Subcutaneous abdominal adipose tissue (tissue), 5 donors: ENCODE results near the gene UNC93A.
"Not testable (repeated sequence)": the region's sequence is repeated elsewhere in the genome, so short reads cannot be mapped to it uniquely, and the experiment has no call there.

Experiments
- H3K27ac ChIP-seq: one replicate; pipeline ENCODE4 v1.7.0; 2013; ENCODE audit warnings: low read depth, mild to moderate bottlenecking, inconsistent platforms, low read length, moderate library complexity
- H3K27me3 ChIP-seq, 5 donors: one replicate each; pipeline ENCODE4 v1.7.0; 2013; ENCODE audit warnings: low read length in 5 of 5, inconsistent platforms in 1 of 5; ENCODE audit not compliant: control insufficient read depth in 5 of 5, insufficient read depth in 4 of 5
- H3K36me3 ChIP-seq, 5 donors: one replicate each; pipeline ENCODE4 v1.7.0; 2013; ENCODE audit warnings: low read length in 5 of 5; ENCODE audit not compliant: control insufficient read depth in 5 of 5, insufficient read depth in 5 of 5
- H3K4me1 ChIP-seq, 5 donors: one replicate each; pipeline ENCODE4 v1.7.0; 2013; ENCODE audit warnings: low read length in 5 of 5, mild to moderate bottlenecking in 3 of 5, moderate library complexity in 1 of 5; ENCODE audit not compliant: control insufficient read depth in 5 of 5, insufficient read depth in 5 of 5
- H3K4me3 ChIP-seq, 5 donors: one replicate each; pipeline ENCODE4 v1.7.0; 2013; ENCODE audit warnings: low read length in 5 of 5, low read depth in 1 of 5
- H3K9ac ChIP-seq, 5 donors: one replicate each; pipeline ENCODE4 v1.7.0; 2013; ENCODE audit warnings: low read length in 5 of 5, mild to moderate bottlenecking in 4 of 5, moderate library complexity in 3 of 5
- H3K9me3 ChIP-seq, 5 donors: one replicate each; pipeline ENCODE4 v1.7.0; 2013; ENCODE audit warnings: low read length in 5 of 5; ENCODE audit not compliant: control insufficient read depth in 5 of 5
- donor health status: healthy.
- donor health status: healthy.
- donor health status: healthy.
- donor health status: healthy.
- donor health status: healthy.

Gene UNC93A

DNA sequence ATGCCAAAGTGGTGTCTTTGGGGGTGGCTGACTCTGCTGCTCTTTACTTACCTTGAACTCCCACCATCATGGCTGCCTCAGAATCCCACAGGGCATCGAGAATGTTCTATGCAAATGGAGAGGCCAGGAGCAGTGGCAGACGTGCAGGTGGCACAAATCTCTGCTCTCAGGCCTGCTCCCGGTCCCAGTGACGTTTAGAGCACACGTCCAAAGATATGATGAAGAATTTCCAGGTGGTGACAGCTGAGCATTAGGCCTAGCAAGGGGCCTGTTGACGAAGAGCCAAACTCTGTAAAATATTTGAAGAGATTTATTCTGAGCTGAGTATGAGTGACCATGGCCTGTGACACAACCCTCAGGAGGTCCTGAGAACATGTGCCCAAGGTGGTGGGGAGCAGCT lies 19.0 kb upstream of the UNC93A start:
- no peak overlapping the region for H3K4me3 ChIP-seq
- H3K27ac ChIP-seq: no peak overlapping the region
- H3K36me3 ChIP-seq: no peaks in the 10 kb centered on the region
- H3K27me3 ChIP-seq: peaks cover under 1 to 14% (median 5%) of the 10 kb centered on the region in 5 donors
- no peak overlapping the region for H3K9ac ChIP-seq
- H3K4me1 ChIP-seq: no peaks in the 10 kb centered on the region
- no peaks in the 10 kb centered on the region for H3K9me3 ChIP-seq

DNA sequence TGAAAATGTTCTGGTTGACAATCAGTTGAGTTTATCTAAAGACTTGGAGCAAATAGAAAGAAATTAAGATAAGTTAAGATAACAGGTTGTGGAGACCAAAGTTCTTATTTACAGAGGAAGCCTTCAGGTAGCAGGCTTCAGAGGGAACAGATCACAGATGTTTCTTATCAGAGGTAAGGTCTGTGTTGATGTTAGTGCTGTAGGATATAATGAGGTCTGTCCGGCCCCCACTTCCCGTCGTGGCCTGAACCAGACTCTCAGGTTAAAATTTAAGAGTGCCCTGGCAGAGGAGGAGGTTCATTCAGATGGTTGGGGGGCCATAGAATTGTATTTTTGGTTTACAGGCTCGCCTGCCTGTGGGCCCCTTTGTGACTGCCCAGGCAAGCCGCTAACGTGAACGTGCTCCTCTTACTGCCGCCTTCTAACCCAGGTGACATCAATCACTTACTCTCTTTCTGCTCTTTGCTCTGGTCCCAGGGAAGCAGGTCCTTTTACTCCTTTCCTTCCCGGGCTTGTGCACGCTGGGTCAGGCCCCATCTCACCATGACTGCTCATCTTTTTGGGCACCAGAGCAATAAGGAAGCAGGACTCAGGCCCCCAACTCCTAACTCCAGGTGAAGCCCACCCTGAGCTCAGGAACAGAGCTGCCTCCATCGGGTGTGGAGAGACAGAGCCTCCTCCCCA lies 18.3 kb upstream of the UNC93A start:
- no peak overlapping the region for H3K4me3 ChIP-seq
- H3K27me3 ChIP-seq: peaks cover 3 to 14% (median 10%) of the 10 kb centered on the region in 5 donors
- no peak overlapping the region for H3K27ac ChIP-seq
- no peaks in the 10 kb centered on the region for H3K9me3 ChIP-seq
- H3K4me1 ChIP-seq: no peaks in the 10 kb centered on the region
- no peaks in the 10 kb centered on the region for H3K36me3 ChIP-seq
- no peak overlapping the region for H3K9ac ChIP-seq

DNA sequence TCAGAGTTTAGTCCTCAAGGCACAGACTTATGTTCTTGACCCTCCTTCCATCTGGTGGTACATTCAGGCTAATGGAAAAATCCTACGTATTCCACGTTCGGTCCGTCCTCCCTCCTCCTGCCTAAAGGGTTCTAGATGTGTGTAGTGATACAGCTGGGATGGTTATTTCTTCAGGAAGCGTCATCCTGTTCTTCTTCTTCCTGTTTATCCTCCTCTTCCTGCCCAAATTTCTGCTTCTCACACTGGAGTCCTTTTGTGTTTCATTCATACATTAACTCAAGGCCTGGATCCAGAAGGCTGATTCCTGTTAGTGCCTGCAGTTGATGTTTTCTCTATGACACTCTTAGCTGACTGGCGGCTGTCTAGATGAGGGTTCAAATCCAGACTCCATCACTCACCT lies 16.8 kb upstream of the UNC93A start:
- no peak overlapping the region for H3K9ac ChIP-seq
- H3K4me3 ChIP-seq: no peak overlapping the region
- no peaks in the 10 kb centered on the region for H3K9me3 ChIP-seq
- H3K27ac ChIP-seq: no peak overlapping the region
- H3K4me1 ChIP-seq: no peaks in the 10 kb centered on the region
- peaks cover 7 to 15% (median 14%) of the 10 kb centered on the region in 5 donors for H3K27me3 ChIP-seq
- H3K36me3 ChIP-seq: no peaks in the 10 kb centered on the region

DNA sequence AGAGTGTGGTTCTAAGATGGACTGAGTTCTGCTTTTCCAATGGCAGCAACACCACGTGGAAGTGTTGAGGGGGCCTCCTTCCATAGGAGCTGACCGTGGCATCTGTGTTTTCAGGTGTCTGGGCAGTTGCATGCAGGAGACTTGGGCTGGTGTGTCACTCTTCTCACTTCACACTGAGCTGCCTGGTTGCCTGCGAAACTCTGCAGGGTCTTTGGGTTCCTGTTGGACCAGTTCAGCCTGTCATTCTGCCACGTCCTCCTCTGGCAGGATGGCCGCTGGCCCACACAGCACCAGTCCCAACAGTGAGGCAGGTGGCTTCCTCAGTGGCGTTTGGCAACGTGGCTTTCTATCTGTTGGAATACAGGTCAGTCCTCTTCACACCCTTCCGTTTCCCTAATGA lies 16.1 kb upstream of the UNC93A start:
- Histone ChIP-seq H3K27me3 (peaks cover 7 to 15% (median 14%) of the 10 kb centered on the region in 5 donors), H3K9me3 (no peaks in the 10 kb centered on the region), H3K36me3 (no peaks in the 10 kb centered on the region), H3K9ac (no peak overlapping the region), H3K27ac (no peak overlapping the region), H3K4me3 (no peak overlapping the region), H3K4me1 (no peaks in the 10 kb centered on the region)

DNA sequence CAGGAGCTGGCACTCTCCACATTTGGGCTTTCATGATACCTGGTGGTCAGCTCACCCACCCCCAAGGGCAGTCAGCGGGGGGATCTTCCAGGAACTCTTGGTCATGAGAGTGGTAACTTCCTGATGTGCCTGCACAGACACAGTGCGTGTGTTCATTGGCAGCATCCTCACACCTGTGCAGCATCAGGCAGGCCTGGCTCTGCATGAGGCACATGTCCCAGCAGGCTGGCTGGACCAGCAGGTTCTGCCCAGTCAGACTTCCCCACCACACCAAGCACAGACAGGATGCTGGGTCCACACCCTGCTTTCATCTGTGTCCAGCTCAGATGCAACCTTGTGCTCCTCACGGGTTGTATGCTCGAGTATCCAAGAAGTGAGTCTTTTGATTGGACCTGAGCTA lies 15.7 kb upstream of the UNC93A start:
- Histone ChIP-seq H3K9me3 (no peaks in the 10 kb centered on the region), H3K27ac (no peak overlapping the region), H3K36me3 (no peaks in the 10 kb centered on the region), H3K4me1 (no peaks in the 10 kb centered on the region), H3K4me3 (no peak overlapping the region), H3K27me3 (peaks cover 7 to 16% (median 11%) of the 10 kb centered on the region in 5 donors), H3K9ac (no peak overlapping the region)

DNA sequence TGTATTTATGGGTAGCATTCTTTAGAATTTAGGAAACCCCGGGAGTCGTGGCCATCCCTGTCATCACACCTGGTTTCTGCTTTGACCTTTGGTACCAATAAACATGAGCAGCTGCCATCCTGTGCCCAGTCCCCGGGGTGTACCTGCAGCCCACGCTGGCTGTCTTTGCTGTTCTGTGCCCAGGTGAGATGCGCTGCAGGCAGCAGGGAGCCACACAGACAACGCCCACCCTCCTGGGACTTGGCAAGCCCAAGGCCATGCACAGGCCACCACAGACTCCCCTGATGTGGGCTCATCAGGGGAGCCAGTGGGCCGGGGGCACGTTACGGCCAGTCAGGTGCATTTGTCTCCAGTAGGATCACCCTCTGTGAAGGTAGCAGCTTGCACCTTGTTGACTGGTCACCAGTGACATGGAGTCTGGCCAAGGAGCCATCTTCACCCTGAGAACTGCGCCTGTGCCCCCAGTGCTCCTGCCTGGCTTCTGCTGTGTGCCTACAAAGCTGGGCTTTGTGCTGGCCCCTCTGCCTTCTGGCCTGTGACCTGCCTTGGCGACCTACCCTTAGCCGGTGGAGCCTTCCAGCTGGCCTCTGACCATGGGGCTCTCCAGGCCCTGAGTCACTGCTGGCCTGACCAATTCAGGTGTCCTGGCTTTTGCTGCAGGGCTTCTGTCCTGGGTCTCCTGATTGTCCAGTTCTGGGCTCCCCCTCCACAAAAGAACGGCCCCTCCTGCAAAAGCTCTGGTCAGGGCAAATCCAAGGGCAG lies 14.2 kb upstream of the UNC93A start:
- peaks cover 6 to 19% (median 14%) of the 10 kb centered on the region in 5 donors for H3K27me3 ChIP-seq

GRCh38 chr6:167278173-167278940 lies 12.8 kb upstream of the UNC93A start:
- not testable (repeated sequence) for H3K9me3 ChIP-seq

More for the DNA sequence above, 14.2 kb upstream of the UNC93A start:
- Histone ChIP-seq H3K4me1 (no peaks in the 10 kb centered on the region), H3K9ac (no peak overlapping the region), H3K36me3 (no peaks in the 10 kb centered on the region), H3K27ac (no peak overlapping the region), H3K4me3 (no peak overlapping the region), H3K9me3 (no peaks in the 10 kb centered on the region)

GRCh38 chr6:167279766-167280446 lies 11.2 kb upstream of the UNC93A start:
- Histone ChIP-seq H3K9ac (no peak overlapping the region), H3K4me3 (no peak overlapping the region), H3K36me3 (no peaks in the 10 kb centered on the region), H3K27me3 (peaks cover 6 to 19% (median 14%) of the 10 kb centered on the region in 5 donors), H3K4me1 (no peaks in the 10 kb centered on the region), H3K9me3 (no peaks in the 10 kb centered on the region), H3K27ac (no peak overlapping the region)

More at GRCh38 chr6:167278173-167278940, 12.8 kb upstream of the UNC93A start:
- not testable (repeated sequence) for H3K27ac ChIP-seq, H3K9ac ChIP-seq, H3K4me1 ChIP-seq, H3K4me3 ChIP-seq, H3K36me3 ChIP-seq
- H3K27me3 ChIP-seq: peaks cover 6 to 19% (median 14%) of the 10 kb centered on the region in 5 donors

- not testable (repeated sequence) for H3K9ac ChIP-seq, H3K36me3 ChIP-seq, H3K9me3 ChIP-seq, H3K4me3 ChIP-seq, H3K4me1 ChIP-seq, H3K27ac ChIP-seq
- H3K27me3 ChIP-seq: peaks cover 6 to 19% (median 14%) of the 10 kb centered on the region in 5 donors
Observed at GRCh38 chr6:167280466-167280865, 10.6 kb upstream of the UNC93A start.
